OCI-LY7 (cell line): ENCODE data around the gene ZMIZ1.

Experiments
- CTCF ChIP-seq: fragments of 200-600 bp; sonication (generic); conservative IDR thresholded peaks from 2 replicates; pipeline ENCODE4 v1.5.1; 2014; ENCODE audit warnings: mild to moderate bottlenecking, antibody characterized with exemption, low read length, moderate library complexity, mixed read lengths
- EZH2phosphoT487 ChIP-seq: fragments of 200-600 bp; sonication (generic); IDR thresholded peaks from 2 replicates; pipeline ENCODE4 v1.6.1; 2018; ENCODE audit warnings: low read depth, borderline replicate concordance, mild to moderate bottlenecking, mixed run types, antibody characterized with exemption, low read length, moderate library complexity, mixed read lengths

DNA sequence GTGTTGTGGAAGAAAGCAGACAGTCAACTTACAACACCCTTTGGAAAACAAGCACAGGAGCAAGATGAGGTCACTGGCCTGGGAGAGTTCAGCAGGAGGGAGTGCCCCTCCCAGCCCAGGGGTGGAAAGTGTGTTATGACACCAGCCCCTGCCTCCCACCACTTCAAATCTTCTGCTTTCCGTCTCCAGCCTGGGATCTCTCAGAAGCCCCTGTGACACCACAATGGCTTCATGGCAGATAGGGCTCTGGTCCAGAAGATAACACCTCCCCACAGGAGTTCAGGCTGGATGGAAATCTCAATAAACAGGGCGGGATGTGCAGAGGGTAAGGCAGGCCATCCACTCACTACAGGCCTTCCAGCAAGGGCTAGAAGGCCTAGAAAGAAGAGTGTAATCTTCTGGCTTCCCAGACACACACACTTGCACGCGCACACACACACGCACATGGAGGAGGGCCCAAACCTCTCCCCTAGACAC lies 48.7 kb upstream of the ZMIZ1 start:
- TF ChIP-seq CTCF (no peak), EZH2phosphoT487 (no peak)
